K562 (cell line): ENCODE measurements around the gene PAIP1. TPM values are rescaled to one million over a fixed set of nuclear protein-coding genes. Genes with fewer than 3 reads are reported as not detected.

Experiments
- ATAC-seq: fragments of 200-7000 bp; cut with Tn5 transposase; 3 replicates; pipeline ENCODE4 v1.9.1; 2020; ENCODE audit warnings: moderate library complexity
- BruUV-seq: library from RNA; stranded (reverse); fragments of 400-500 nt; replicated peaks from 2 replicates; lab custom pipeline; 2021; lab: Mats Ljungman, UMichigan
- CTCF ChIA-PET: fragments of 300-600 bp; formaldehyde crosslinking; extraction: SDS; loops from one replicate; lab custom pipeline; 2021; ENCODE audit warnings: low intra/inter-chr PET ratio; lab: Yijun Ruan, JAX
- POLR2A ChIA-PET: fragments of 300-600, 350-650 bp; sonication (Branson Sonifier 250); formaldehyde crosslinking; extraction: SDS; loops from one replicate; lab custom pipeline; 2021; ENCODE audit warnings: antibody characterized with exemption, inconsistent platforms; lab: Yijun Ruan, JAX
- DNase-seq, 4 experiments: peaks; one replicate each; pipeline versions ENCODE4 v3.0.0 to v3.0.0-alpha.2; 2011 to 2018; ENCODE audit warnings: low spot score in 3 of 4, mixed read lengths in 3 of 4; ENCODE audit errors: extremely low read depth in 1 of 4
- FAIRE-seq: peaks from 2 replicates; lab custom pipeline; 2011; peaks lifted over from hg19 to GRCh38; lab: Jason Lieb, UNC
- H2AFZ ChIP-seq: 2 replicates; pipeline ENCODE4 v1.6.0; 2011; ENCODE audit warnings: low read depth, low read length, control low read depth, inconsistent platforms
- H3K27ac ChIP-seq: fragments of 200-600 bp; 3 replicates; pipeline ENCODE4 v1.8.0; 2011; ENCODE audit warnings: low read depth, mild to moderate bottlenecking, control low read depth, inconsistent platforms, low read length, moderate library complexity, mixed read lengths; ENCODE audit errors: extremely low read depth
- H3K27me3 ChIP-seq, 2 experiments: fragments of 300-600 bp in 1 of 2; 2 replicates in 1 of 2; 3 replicates in 1 of 2; pipeline versions ENCODE4 v1.6.0 to v1.8.0; 2011; ENCODE audit warnings: inconsistent platforms in 2 of 2, low read length in 2 of 2, mild to moderate bottlenecking in 1 of 2, mixed read lengths in 1 of 2, moderate library complexity in 1 of 2; ENCODE audit not compliant: control insufficient read depth in 2 of 2, insufficient read depth in 2 of 2
- H3K36me3 ChIP-seq: fragments of 300-600 bp; 3 replicates; pipeline ENCODE4 v1.8.0; 2011; ENCODE audit warnings: mild to moderate bottlenecking, low read length, inconsistent platforms; ENCODE audit not compliant: control insufficient read depth, insufficient read depth
- H3K4me1 ChIP-seq, 2 experiments: fragments of 200-600 bp in 1 of 2; replicated peaks in 1 of 2; 2 replicates in 1 of 2; 3 replicates in 1 of 2; pipeline versions ENCODE4 v1.5.1 to v1.8.0; 2011; ENCODE audit warnings: inconsistent platforms in 2 of 2, low read length in 2 of 2, mild to moderate bottlenecking in 1 of 2, mixed read lengths in 1 of 2, moderate library complexity in 1 of 2; ENCODE audit not compliant: control insufficient read depth in 2 of 2, insufficient read depth in 2 of 2
- H3K4me2 ChIP-seq: 2 replicates; pipeline ENCODE4 v1.6.1; 2011; ENCODE audit warnings: low read length, control low read depth, inconsistent platforms, mixed read lengths; ENCODE audit not compliant: insufficient read depth
- H3K4me3 ChIP-seq: fragments of 200-600 bp; sonication (generic), shearing (Covaris generic); 2 replicates; pipeline ENCODE4 v1.5.1; 2016; ENCODE audit warnings: control low read depth, inconsistent platforms
- H3K79me2 ChIP-seq: fragments of 200-600 bp; 3 replicates; pipeline ENCODE4 v1.8.0; 2011; ENCODE audit warnings: low read length, inconsistent platforms; ENCODE audit not compliant: control insufficient read depth, insufficient read depth
- H3K9ac ChIP-seq, 2 experiments: 2 replicates each; pipeline versions ENCODE4 v1.6.0 to v1.6.1; 2011; ENCODE audit warnings: low read depth in 2 of 2, low read length in 2 of 2, control low read depth in 1 of 2, inconsistent platforms in 1 of 2, mild to moderate bottlenecking in 1 of 2, mixed read lengths in 1 of 2; ENCODE audit not compliant: insufficient read depth in 1 of 2
- H3K9me1 ChIP-seq: one replicate; pipeline ENCODE4 v1.6.0; 2011; ENCODE audit warnings: inconsistent platforms, mild to moderate bottlenecking, low read length, moderate library complexity; ENCODE audit not compliant: control insufficient read depth, insufficient read depth
- H3K9me3 ChIP-seq: replicated peaks from 2 replicates; pipeline ENCODE4 v1.5.1; 2011; ENCODE audit warnings: low read depth, low read length, inconsistent platforms; ENCODE audit not compliant: control insufficient read depth, insufficient read depth
- H4K20me1 ChIP-seq: replicated peaks from 2 replicates; pipeline ENCODE4 v1.6.1; 2011; ENCODE audit warnings: low read length, inconsistent platforms, mixed read lengths; ENCODE audit not compliant: control insufficient read depth, insufficient read depth
- GATAD2B ChIP-seq: fragments of 450-650 bp; IDR thresholded peaks from 2 replicates; pipeline ENCODE4 v1.6.1; 2017; ENCODE audit warnings: mild to moderate bottlenecking, borderline replicate concordance
- HEY1 ChIP-seq: fragments of 250-450 bp; sonication (Bioruptor Pico); IDR thresholded peaks from 2 replicates; pipeline ENCODE4 v1.5.0; 2020; ENCODE audit warnings: mild to moderate bottlenecking, moderate library complexity, borderline replicate concordance
- MEF2D ChIP-seq: conservative IDR thresholded peaks from 2 replicates; pipeline ENCODE4 v1.6.1; 2016; ENCODE audit warnings: low read depth, missing genetic modification characterization, missing compliant biosample characterization
- SRSF1 ChIP-seq: fragments of 200-400 bp; formaldehyde crosslinking; IDR thresholded peaks from 2 replicates; pipeline ENCODE4 v1.6.1; 2017; ENCODE audit warnings: mild to moderate bottlenecking, low read depth, low read length, moderate library complexity
- YY1 ChIP-seq, 3 experiments: IDR thresholded peaks; 2 replicates each; pipeline ENCODE4 v1.6.1; 2011; ENCODE audit warnings: low read length in 2 of 3, mild to moderate bottlenecking in 2 of 3, moderate library complexity in 2 of 3, borderline replicate concordance in 1 of 3, control low read depth in 1 of 3, low read depth in 1 of 3; ENCODE audit not compliant: insufficient read depth in 3 of 3, insufficient replicate concordance in 2 of 3, control insufficient read depth in 1 of 3, insufficient read length in 1 of 3; ENCODE audit errors: extremely low read depth in 1 of 3
- ZFX ChIP-seq: sonication (generic); formaldehyde crosslinking; IDR thresholded peaks from 2 replicates; pipeline ENCODE4 v1.8.0; 2022; ENCODE audit warnings: mild to moderate bottlenecking, missing genetic modification reagents, moderate library complexity
- ZNF561 ChIP-seq: fragments of 450-650 bp; formaldehyde crosslinking; conservative IDR thresholded peaks from 2 replicates; pipeline ENCODE4 v1.4.0; 2020; ENCODE audit warnings: mild to moderate bottlenecking, moderate library complexity
- WGBS: fragments of 100-300 bp; shearing (Covaris generic); methylation state at CpG from one replicate; pipeline ENCODE4 v1.1.6; 2016; ENCODE audit warnings: low coverage, mixed read lengths; ENCODE audit not compliant: insufficient coverage; ENCODE audit errors: missing lambda C conversion rate; 5-methylcytosine and 5-hydroxymethylcytosine counted together
- in situ Hi-C: fragments of 300-500 bp; cut with MboI; formaldehyde crosslinking; loops from 4 replicates; pipeline ENCODE4 v1.15.0; 2018; ENCODE audit warnings: inconsistent platforms, mixed read lengths
- intact Hi-C: fragments of 100-400 bp; cut with micrococcal nuclease; formaldehyde crosslinking; loops from 2 replicates; pipeline ENCODE4 v1.14.2; 2022
- polyA plus RNA-seq, 8 experiments: library from polyadenylated mRNA; depleted of rRNA in 4 of 8; stranded (reverse) in 5 of 8; unstranded in 3 of 8; fragments of >200 nt; fragmentation: Nextera tagmentation in 2 of 8; fragmentation: Illumina TruSeq in 1 of 8; extraction: Ambion mirVana in 2 of 8; extraction: Trizol in 1 of 8; gene quantifications; 2 replicates each; pipeline versions ENCODE4 v1.2.1 to v1.2.3, GENCODE V29; 2011 to 2014; ENCODE audit warnings: inconsistent platforms in 1 of 8, missing spikeins in 1 of 8
- total RNA-seq, 7 experiments: library from RNA; depleted of rRNA in 6 of 7; stranded (reverse); fragments of >200 nt in 6 of 7; fragmentation: Illumina TruSeq in 2 of 7; extraction: Trizol in 2 of 7; gene quantifications; 2 replicates each; pipeline versions ENCODE4 v1.2.1 to v1.2.3, GENCODE V29; 2011 to 2021; ENCODE audit warnings: low replicate concordance in 1 of 7
- TF ChIP-seq, protein P1 (sequence below), 2 experiments: IDR thresholded peaks in 1 of 2; conservative IDR thresholded peaks in 1 of 2; 2 replicates each; pipeline ENCODE4 v1.6.1; 2016; ENCODE audit warnings: low read depth in 2 of 2, mild to moderate bottlenecking in 1 of 2, missing compliant biosample characterization in 1 of 2, missing genetic modification characterization in 1 of 2, moderate library complexity in 1 of 2
- TF ChIP-seq, protein P2 (sequence below): fragments of 150-350 bp; IDR thresholded peaks from 2 replicates; pipeline ENCODE4 v1.6.1; 2014; ENCODE audit warnings: low read depth, mild to moderate bottlenecking, low read length, borderline replicate concordance
- TF ChIP-seq, protein P3 (sequence below): fragments of 450-650 bp; formaldehyde crosslinking; IDR thresholded peaks from 2 replicates; pipeline ENCODE4 v1.4.0; 2022; ENCODE audit warnings: missing genetic modification characterization
- TF ChIP-seq, protein P4 (sequence below): fragments of 450-650 bp; conservative IDR thresholded peaks from 2 replicates; pipeline ENCODE4 v1.6.1; 2016; ENCODE audit warnings: missing genetic modification characterization, low read depth, mild to moderate bottlenecking, missing compliant biosample characterization, moderate library complexity

Gene PAIP1
- total and polyA plus RNA-seq, 9 of the 15 experiments (the other 6 are each of a cell fraction or from before 2014, with no cell fraction given), result 51.7 to 181 (median 102) TPM

DNA sequence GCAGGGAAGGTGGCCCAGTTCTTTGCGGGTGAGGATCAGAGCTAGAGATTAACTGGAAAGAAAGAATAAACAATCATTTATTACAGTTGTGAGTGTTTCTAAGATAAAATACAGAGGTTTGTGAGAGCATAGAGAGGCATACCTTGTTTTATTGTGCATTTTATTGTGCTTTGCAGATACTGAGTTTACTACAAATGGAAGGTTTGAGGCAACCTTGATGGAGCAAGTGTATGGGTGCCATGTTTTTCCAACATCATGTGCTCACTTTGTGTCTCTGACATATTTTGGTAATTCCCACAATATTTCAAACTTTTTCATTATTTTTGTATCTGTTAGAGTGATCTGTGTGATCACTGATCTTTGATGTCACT, 41.2 kb downstream of the PAIP1 start:
- Histone ChIP-seq H3K27ac (peak overlapping the region; percentile 85), H2AFZ (peak overlapping the region; percentile 89), H3K27me3 (no peaks in the 10 kb centered on the region), H3K79me2 (peaks cover 28% of the 10 kb centered on the region), H3K4me2 (peak overlapping the region; percentile 93), H3K36me3 (0 out of 3 replicates have a peak, but pooled peaks cover 6% of the 10 kb centered on the region), H4K20me1 (no peaks in the 10 kb centered on the region), H3K4me1 (peaks cover 0 to 16% of the 10 kb centered on the region in 2 experiments; a peak in 4 of 5 replicates), H3K9ac (peak overlapping the region in 1 of 2 experiments; percentile 92; a peak in 2 of 4 replicates), H3K4me3 (peak overlapping the region; percentile 64), H3K9me1 (peaks cover 2% of the 10 kb centered on the region), H3K9me3 (no peaks in the 10 kb centered on the region)
- BruUV-seq, result no TSS peak
- DNase-seq, result no peak
- ChIA-PET CTCF (no interaction called here), POLR2A (interaction anchor here (0.7 to 2.1 kb wide), 9 partner anchors 8 to 103 kb away, joined by 3 to 11 read pairs (median 5); partner anchors contain the start of gene CCL28)
- FAIRE-seq, result no peak
- in situ Hi-C loops (no loop called here), intact Hi-C loops (loop anchor here (1.0 to 5.0 kb wide), 2 partner anchors 31 to 87 kb away; partner anchors contain the start of gene NNT)
- WGBS, result 0% methylated on average over 1 of the region's 1 CpG
- no peak for ATAC-seq
- TF ChIP-seq MEF2D (tag), result no peak
- peak in 1 of 3 experiments; percentile 83 for TF ChIP-seq YY1 (IDR thresholded peaks at IDR 0.05; ENCODE audit: borderline replicate concordance in 1 of 3, control insufficient read depth in 1 of 3, extremely low read depth in 1 of 3, insufficient read depth in 3 of 3, insufficient read length in 1 of 3, insufficient replicate concordance in 2 of 3, low read depth in 1 of 3, low read length in 2 of 3)
- TF ChIP-seq HEY1 (CRISPR knock-in tag), result no peak
- TF ChIP-seq GATAD2B, result no peak
- TF ChIP-seq, protein P1, sequence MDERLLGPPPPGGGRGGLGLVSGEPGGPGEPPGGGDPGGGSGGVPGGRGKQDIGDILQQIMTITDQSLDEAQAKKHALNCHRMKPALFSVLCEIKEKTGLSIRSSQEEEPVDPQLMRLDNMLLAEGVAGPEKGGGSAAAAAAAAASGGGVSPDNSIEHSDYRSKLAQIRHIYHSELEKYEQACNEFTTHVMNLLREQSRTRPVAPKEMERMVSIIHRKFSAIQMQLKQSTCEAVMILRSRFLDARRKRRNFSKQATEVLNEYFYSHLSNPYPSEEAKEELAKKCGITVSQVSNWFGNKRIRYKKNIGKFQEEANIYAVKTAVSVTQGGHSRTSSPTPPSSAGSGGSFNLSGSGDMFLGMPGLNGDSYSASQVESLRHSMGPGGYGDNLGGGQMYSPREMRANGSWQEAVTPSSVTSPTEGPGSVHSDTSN (CRISPR knock-in tag; IDR thresholded peaks at IDR 0.05; ENCODE audit: low read depth), result no peak
- TF ChIP-seq, protein P1 (tag; conservative IDR thresholded peaks at IDR 0.05; ENCODE audit: low read depth), result no peak
- TF ChIP-seq, protein P2, sequence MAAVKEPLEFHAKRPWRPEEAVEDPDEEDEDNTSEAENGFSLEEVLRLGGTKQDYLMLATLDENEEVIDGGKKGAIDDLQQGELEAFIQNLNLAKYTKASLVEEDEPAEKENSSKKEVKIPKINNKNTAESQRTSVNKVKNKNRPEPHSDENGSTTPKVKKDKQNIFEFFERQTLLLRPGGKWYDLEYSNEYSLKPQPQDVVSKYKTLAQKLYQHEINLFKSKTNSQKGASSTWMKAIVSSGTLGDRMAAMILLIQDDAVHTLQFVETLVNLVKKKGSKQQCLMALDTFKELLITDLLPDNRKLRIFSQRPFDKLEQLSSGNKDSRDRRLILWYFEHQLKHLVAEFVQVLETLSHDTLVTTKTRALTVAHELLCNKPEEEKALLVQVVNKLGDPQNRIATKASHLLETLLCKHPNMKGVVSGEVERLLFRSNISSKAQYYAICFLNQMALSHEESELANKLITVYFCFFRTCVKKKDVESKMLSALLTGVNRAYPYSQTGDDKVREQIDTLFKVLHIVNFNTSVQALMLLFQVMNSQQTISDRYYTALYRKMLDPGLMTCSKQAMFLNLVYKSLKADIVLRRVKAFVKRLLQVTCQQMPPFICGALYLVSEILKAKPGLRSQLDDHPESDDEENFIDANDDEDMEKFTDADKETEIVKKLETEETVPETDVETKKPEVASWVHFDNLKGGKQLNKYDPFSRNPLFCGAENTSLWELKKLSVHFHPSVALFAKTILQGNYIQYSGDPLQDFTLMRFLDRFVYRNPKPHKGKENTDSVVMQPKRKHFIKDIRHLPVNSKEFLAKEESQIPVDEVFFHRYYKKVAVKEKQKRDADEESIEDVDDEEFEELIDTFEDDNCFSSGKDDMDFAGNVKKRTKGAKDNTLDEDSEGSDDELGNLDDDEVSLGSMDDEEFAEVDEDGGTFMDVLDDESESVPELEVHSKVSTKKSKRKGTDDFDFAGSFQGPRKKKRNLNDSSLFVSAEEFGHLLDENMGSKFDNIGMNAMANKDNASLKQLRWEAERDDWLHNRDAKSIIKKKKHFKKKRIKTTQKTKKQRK, result no peak
- TF ChIP-seq ZFX (CRISPR knock-in tag), result no peak
- no peak for TF ChIP-seq ZNF561 (CRISPR knock-in tag)
- TF ChIP-seq SRSF1, result no peak
- TF ChIP-seq, protein P3, sequence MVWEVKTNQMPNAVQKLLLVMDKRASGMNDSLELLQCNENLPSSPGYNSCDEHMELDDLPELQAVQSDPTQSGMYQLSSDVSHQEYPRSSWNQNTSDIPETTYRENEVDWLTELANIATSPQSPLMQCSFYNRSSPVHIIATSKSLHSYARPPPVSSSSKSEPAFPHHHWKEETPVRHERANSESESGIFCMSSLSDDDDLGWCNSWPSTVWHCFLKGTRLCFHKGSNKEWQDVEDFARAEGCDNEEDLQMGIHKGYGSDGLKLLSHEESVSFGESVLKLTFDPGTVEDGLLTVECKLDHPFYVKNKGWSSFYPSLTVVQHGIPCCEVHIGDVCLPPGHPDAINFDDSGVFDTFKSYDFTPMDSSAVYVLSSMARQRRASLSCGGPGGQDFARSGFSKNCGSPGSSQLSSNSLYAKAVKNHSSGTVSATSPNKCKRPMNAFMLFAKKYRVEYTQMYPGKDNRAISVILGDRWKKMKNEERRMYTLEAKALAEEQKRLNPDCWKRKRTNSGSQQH, result no peak
- TF ChIP-seq, protein P4, sequence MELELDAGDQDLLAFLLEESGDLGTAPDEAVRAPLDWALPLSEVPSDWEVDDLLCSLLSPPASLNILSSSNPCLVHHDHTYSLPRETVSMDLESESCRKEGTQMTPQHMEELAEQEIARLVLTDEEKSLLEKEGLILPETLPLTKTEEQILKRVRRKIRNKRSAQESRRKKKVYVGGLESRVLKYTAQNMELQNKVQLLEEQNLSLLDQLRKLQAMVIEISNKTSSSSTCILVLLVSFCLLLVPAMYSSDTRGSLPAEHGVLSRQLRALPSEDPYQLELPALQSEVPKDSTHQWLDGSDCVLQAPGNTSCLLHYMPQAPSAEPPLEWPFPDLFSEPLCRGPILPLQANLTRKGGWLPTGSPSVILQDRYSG (tag), result peak; percentile 75
